Gastrocnemius medialis (tissue), 4 donors: ENCODE results near the gene CIB2. TPM values are rescaled to one million over a fixed set of nuclear protein-coding genes. Genes with fewer than 3 reads are reported as not detected.
"Not testable (repeated sequence)": the region's sequence is repeated elsewhere in the genome, so short reads cannot be mapped to it uniquely, and the experiment has no call there.

Source experiments
- ATAC-seq, 2 donors: fragments of 150-250 bp; one replicate each; pipeline ENCODE4 v1.9.1; 2016
- DNase-seq, 2 donors: peaks; one replicate each; pipeline ENCODE4 v3.0.0-alpha.2; 2019
- H3K27ac ChIP-seq, 4 donors: fragments of 200-600 bp; sonication (generic); 1 replicate in 1 of 4; 2 replicates in 3 of 4; pipeline ENCODE4 v1.5.1; 2016 to 2018; ENCODE audit warnings: mild to moderate bottlenecking in 2 of 4, moderate library complexity in 1 of 4
- H3K27me3 ChIP-seq, 3 donors: fragments of 200-600 bp; sonication (generic) in 2 of 3; 1 replicate in 1 of 3; 2 replicates in 2 of 3; pipeline versions ENCODE4 v1.5.1 to v1.6.0; 2016 to 2019; ENCODE audit warnings: mild to moderate bottlenecking in 1 of 3, moderate library complexity in 1 of 3
- H3K36me3 ChIP-seq, 2 donors: fragments of 200-600 bp; sonication (generic) in 1 of 2; one replicate each; pipeline ENCODE4 v1.5.1; 2017 to 2018
- H3K4me1 ChIP-seq, 2 donors: fragments of 200-600 bp; sonication (generic) in 1 of 2; one replicate each; pipeline ENCODE4 v1.5.1; 2016 to 2017; ENCODE audit warnings: mild to moderate bottlenecking in 2 of 2
- H3K4me3 ChIP-seq, 4 donors: fragments of 200-600 bp; sonication (generic) in 3 of 4; 1 replicate in 1 of 4; 2 replicates in 3 of 4; pipeline ENCODE4 v1.5.1; 2016 to 2019; ENCODE audit warnings: mild to moderate bottlenecking in 2 of 4
- H3K9me3 ChIP-seq, 3 donors: fragments of 200-600 bp; sonication (generic) in 2 of 3; 1 replicate in 1 of 3; 2 replicates in 2 of 3; pipeline ENCODE4 v1.5.1; 2016 to 2019
- POLR2A ChIP-seq, 2 donors: fragments of 450-650 bp; IDR thresholded peaks; one replicate each; pipeline ENCODE4 v1.6.1; 2017; ENCODE audit warnings: antibody characterized with exemption in 2 of 2, mild to moderate bottlenecking in 2 of 2, moderate library complexity in 2 of 2
- in situ Hi-C, 4 donors: fragments of 200-750 bp; cut with MboI; loops; one replicate each; pipeline versions ENCODE4 v1.15.0 to v1.8.0; 2017; ENCODE audit warnings: low sequenced_read_pairs in 4 of 4
- intact Hi-C: fragments of 100-400 bp; cut with DNase I; formaldehyde crosslinking; loops from one replicate; pipeline ENCODE4 v1.15.1; 2023; ENCODE audit warnings: low total_unique reads
- total RNA-seq, 4 donors: library from RNA; depleted of rRNA; stranded (reverse); fragments of >200 nt; gene quantifications; one replicate each; pipeline versions ENCODE4 v1.1.0 to v1.2.3, GENCODE V29; 2016
- TF ChIP-seq, protein P1 (sequence below), 5 experiments: fragments of 450-650 bp in 3 of 5; fragments of 200-600 bp in 2 of 5; sonication (generic) in 2 of 5; IDR thresholded peaks in 4 of 5; conservative IDR thresholded peaks in 1 of 5; 1 replicate in 4 of 5; 2 replicates in 1 of 5; pipeline ENCODE4 v1.5.1; 2016 to 2019; ENCODE audit warnings: antibody characterized with exemption in 5 of 5, mild to moderate bottlenecking in 3 of 5, moderate library complexity in 3 of 5

The CIB2 gene
- total RNA-seq, 4 donors from 2014 or later = 5.6 to 14.4 (median 6.7) TPM

DNA sequence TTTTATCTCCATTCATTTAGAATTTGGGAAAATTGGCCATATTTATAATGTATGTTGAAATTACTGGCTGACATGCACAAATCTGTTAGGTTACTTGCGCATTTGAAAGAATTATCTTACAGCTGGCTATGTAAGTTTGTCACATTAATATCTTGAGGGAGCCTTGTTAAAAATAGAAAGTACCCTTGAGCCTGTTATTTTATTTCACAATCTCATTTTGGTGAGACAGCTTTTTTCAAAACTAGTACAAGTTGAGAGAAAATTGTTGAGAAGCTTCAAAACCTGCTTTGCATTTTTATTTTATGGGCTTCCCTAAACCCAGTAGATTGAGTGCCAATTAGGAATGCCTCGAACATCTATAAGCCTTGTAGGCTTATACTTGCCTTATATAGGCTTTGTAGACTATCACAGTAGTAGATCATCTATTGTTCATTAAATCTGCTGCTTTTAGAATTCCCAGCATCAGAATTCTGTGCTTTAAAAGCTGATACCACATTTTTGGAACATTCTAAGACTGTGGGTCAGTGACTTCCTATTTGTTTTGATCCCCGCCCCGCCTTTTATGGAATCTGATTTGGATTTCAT lies 24.2 kb upstream of the CIB2 start:
- no peaks in the 10 kb centered on the region for H3K27me3 ChIP-seq
- ATAC-seq = peak; percentile 68 to 86
- TF ChIP-seq POLR2A (IDR thresholded peaks at IDR 0.05) = no peak
- TF ChIP-seq, protein P1, sequence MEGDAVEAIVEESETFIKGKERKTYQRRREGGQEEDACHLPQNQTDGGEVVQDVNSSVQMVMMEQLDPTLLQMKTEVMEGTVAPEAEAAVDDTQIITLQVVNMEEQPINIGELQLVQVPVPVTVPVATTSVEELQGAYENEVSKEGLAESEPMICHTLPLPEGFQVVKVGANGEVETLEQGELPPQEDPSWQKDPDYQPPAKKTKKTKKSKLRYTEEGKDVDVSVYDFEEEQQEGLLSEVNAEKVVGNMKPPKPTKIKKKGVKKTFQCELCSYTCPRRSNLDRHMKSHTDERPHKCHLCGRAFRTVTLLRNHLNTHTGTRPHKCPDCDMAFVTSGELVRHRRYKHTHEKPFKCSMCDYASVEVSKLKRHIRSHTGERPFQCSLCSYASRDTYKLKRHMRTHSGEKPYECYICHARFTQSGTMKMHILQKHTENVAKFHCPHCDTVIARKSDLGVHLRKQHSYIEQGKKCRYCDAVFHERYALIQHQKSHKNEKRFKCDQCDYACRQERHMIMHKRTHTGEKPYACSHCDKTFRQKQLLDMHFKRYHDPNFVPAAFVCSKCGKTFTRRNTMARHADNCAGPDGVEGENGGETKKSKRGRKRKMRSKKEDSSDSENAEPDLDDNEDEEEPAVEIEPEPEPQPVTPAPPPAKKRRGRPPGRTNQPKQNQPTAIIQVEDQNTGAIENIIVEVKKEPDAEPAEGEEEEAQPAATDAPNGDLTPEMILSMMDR (IDR thresholded peaks at IDR 0.05 in 4 of 5, conservative IDR thresholded peaks at IDR 0.05 in 1 of 5) = no peak
- in situ Hi-C loops = no loop called here
- H3K36me3 ChIP-seq = peaks cover 0 to 27% of the 10 kb centered on the region in 2 donors
- H3K9me3 ChIP-seq = no peaks in the 10 kb centered on the region
- H3K4me1 ChIP-seq = peaks cover 38 to 51% of the 10 kb centered on the region in 2 donors
- H3K27ac ChIP-seq = peak overlapping the region; percentile 73 to 80 (median 77)
- intact Hi-C loops = no loop called here
- H3K4me3 ChIP-seq = peak overlapping the region in 3 of 4 donors; percentile 5 to 7 (median 7)
- no peak for DNase-seq

GRCh38 chr15:78154955-78155354 lies 23.7 kb upstream of the CIB2 start:
- in situ Hi-C loops = no loop called here
- ATAC-seq (peak; percentile 59 to 65), DNase-seq (no peak)
- TF ChIP-seq, protein P1 (IDR thresholded peaks at IDR 0.05 in 4 of 5, conservative IDR thresholded peaks at IDR 0.05 in 1 of 5) = no peak
- TF ChIP-seq POLR2A (IDR thresholded peaks at IDR 0.05) = no peak
- Histone ChIP-seq H3K27me3 (no peaks in the 10 kb centered on the region), H3K4me1 (peaks cover 43 to 56% of the 10 kb centered on the region in 2 donors), H3K9me3 (no peaks in the 10 kb centered on the region), H3K27ac (peak overlapping the region; percentile 73 to 80 (median 77)), H3K36me3 (peaks cover 0 to 23% of the 10 kb centered on the region in 2 donors), H3K4me3 (peak overlapping the region in 3 of 4 donors; percentile 5 to 7 (median 7))
- intact Hi-C loops = no loop called here

DNA sequence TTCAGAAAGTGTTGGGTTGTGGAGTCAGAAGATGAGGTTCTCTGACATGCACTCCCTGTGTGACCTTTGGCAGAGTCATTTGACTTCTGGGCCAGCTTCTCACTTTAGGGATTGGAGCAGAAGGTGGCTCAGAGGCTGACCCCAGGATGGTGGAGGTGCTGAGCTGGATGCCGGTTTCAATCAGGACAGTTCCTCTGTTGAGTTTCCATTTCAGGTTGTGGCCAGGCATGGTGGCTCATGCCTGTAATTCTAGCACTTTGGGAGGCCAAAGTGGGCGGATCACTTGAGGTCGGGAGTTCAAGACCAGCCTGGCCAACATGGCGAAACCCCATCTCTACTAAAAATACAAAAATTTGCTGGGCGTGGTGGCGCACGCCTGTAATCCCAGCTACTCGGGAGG lies 19.8 kb upstream of the CIB2 start:
- H3K4me3 ChIP-seq, in situ Hi-C loops, H3K36me3 ChIP-seq, H3K9me3 ChIP-seq, ATAC-seq, H3K27me3 ChIP-seq, DNase-seq, intact Hi-C loops: not testable (repeated sequence)
- H3K4me1 ChIP-seq = peaks cover 64 to 72% of the 10 kb centered on the region in 2 donors
- H3K27ac ChIP-seq = peak overlapping the region in 2 of 4 donors; percentile 86 to 96

- H3K4me3 ChIP-seq = peak overlapping the region; percentile 65 to 85 (median 73)
- DNase-seq = no peak
- no peaks in the 10 kb centered on the region for H3K36me3 ChIP-seq
- in situ Hi-C loops (loop anchor here in 2 of 4 donors (25.0 kb wide), 1 partner anchor 287 kb away; the partner anchor contains the start of gene IREB2 (in 2 of the 2)), intact Hi-C loops (loop anchor here (1.0 to 10.0 kb wide), 2 partner anchors 19 to 285 kb away; partner anchors contain the start of genes CIB2 and IREB2)
- no peak for TF ChIP-seq POLR2A (IDR thresholded peaks at IDR 0.05)
- TF ChIP-seq, protein P1 (IDR thresholded peaks at IDR 0.05 in 4 of 5, conservative IDR thresholded peaks at IDR 0.05 in 1 of 5) = no peak
- ATAC-seq = peak; percentile 1 to 2
- peaks cover 54 to 62% of the 10 kb centered on the region in 2 donors for H3K4me1 ChIP-seq
- H3K9me3 ChIP-seq = no peaks in the 10 kb centered on the region
- H3K27me3 ChIP-seq = no peaks in the 10 kb centered on the region
- peak overlapping the region; percentile 86 to 96 (median 92) for H3K27ac ChIP-seq
Observed at GRCh38 chr15:78149805-78150751, 18.8 kb upstream of the CIB2 start.
